ENCODE data around the gene TAF1C.

TAF1C gene

DNA sequence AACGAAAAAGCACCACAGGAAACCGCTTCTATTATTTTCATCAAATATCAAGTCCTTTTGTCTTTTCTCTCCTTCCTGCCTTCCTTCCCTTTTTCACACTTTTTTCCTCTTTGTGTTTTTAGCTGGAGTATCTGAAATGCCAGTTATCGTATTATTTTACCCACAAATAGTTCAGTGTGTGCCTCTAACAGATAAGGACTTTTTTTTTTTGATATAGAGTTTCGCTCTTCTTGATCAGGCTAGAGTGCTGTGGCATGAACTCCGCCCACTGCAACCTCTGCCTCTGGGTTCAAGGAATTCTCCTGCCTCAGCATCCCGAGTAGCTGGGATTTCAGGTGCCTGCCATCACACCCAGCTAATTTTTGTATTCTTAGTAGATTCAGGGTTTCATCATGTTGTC, 31.1 kb downstream of the TAF1C start:
- no peak for DNase-seq

- DNase-seq, result no peak
Observed at GRCh38 chr16:84155226-84155625, 31.6 kb downstream of the TAF1C start.

GRCh38 chr16:84153660-84154214, 33.1 kb downstream of the TAF1C start:
- DNase-seq, result no peak

- DNase-seq, result no peak
Observed at GRCh38 chr16:84150926-84151325, 35.9 kb downstream of the TAF1C start.

DNA sequence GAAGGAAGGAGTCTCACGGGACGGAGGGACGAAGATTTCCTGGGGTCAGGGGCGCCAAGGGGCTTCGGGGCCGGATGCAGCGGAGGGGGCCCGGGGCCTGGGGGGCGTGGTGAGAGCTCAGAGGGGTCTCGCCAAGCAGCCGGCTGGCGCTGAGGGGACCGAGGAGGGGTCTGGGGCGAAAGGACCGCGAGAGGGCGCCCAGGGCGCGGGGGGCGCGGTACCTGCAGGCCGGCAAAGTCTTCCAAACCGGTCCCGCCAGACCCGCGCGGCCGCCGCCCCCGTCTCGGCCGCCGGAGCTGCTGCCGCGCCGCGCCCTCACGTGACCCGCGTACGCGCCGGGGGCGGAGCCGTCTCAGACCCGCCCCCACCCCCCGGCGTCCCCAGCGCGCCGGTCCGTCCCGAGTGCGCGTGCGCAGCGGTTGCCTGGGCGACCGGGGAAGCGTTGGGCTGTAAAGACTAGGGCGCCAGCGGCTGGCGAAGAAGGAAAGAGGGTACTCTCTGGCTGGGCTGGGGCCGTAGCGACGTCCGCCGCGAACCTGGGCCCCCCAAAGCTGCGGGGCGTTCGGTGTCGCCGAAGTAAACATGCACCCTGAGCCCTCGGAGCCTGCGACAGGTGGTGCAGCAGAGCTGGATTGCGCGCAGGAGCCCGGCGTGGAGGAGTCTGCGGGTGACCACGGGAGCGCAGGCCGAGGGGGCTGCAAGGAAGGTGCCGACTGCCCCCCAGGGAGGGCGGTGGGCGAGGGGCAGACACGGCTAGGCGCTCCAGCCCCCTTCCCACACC, 41.8 kb downstream of the TAF1C start, which contains the start of the genes DNAAF1 and HSDL1:
Gene DNAAF1, plus strand, starts transcription at position 450 of the 781 bp plus-strand sequence. Its CDS starts 133 bp downstream, at position 583.
Gene HSDL1, minus strand, starts transcription at position 319 of the 781 bp plus-strand sequence. CDS start 13,856 bp downstream, outside the sequence.
- peak; percentile 89 for DNase-seq

DNA sequence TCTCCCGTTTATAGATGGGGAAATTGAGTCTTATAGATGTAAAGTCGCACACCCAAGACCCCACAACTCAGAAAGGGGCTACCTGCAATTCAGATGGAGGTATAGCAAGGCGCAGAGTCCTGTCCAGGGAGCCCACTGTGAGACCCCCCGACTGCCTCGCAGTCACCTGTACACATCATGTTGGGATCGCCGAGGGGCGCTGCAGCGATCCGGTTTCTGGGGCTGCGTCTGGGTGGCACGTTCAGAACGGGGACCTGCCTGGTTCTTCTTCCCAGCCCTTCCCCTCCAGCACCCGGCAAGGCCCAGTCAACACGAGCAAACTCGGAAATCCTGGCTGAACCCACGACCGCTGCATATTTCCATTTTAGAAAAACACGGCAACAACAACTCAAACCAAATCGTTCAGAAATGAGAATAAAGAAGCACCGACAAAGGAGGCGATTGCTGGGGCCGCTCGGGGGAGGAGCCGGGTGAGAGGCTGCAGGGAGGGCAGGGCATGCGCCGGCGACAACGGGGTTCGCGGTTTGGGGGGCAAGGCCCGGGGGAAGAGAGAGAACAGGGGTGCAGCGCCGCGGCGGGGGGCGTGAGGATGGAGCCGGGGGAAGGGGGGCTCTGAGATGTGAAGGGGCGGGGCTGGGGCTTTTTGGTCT, 42.5 kb downstream of the TAF1C start:
- peak; percentile 27 for DNase-seq

- no peak for DNase-seq
Observed at GRCh38 chr16:84143784-84144199, 43.1 kb downstream of the TAF1C start.

DNA sequence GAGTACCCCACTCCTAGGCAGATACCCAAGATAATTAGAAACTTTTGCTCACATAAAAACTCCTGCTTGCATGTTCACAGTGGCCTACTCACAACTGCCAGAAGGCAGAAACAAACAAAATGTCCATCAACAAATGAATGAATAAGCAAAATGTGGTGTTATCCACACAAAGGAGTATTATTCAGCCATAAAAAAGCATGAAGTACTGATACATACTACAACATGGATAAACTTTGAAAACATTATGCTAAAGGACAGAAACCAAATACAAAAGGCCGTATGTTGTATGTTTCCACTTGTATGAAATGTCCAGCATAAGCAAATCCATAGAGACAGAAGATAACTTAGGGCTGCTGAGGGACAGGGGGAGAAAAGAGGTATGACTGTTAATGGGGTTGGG, 43.8 kb downstream of the TAF1C start:
- no peak for DNase-seq

- no peak for DNase-seq
Observed at GRCh38 chr16:84141143-84141670, 45.6 kb downstream of the TAF1C start.

DNA sequence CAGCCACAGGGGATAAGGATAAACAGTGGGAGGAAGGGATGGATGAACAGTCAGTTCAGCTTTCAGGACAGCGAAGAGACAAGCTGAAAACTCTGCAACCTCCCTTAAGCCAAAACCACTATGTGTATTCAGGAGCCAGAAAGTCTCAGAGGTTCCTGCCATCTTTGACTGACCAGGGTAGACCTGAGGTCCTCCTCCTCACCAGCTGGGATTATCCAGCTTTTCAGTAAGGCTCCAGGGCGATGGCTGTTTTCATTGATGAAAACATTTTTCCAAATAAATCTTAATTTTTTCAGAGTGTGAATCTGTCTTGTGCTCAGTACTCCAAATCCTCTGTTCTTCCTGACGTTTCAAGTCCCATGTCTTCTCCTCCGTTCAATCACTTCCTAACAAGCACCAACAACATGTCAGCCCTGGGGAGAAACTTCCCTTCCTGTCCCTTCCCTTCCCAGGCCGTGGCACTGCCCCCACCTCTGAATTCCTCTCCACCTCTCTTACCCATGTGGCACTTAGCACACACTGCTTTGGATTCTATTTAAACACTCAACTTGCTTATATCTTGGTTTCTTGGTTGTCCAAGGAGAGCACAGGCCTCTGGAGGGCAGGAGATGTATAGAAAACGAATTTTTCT, 47.1 kb downstream of the TAF1C start:
- no peak for DNase-seq

DNA sequence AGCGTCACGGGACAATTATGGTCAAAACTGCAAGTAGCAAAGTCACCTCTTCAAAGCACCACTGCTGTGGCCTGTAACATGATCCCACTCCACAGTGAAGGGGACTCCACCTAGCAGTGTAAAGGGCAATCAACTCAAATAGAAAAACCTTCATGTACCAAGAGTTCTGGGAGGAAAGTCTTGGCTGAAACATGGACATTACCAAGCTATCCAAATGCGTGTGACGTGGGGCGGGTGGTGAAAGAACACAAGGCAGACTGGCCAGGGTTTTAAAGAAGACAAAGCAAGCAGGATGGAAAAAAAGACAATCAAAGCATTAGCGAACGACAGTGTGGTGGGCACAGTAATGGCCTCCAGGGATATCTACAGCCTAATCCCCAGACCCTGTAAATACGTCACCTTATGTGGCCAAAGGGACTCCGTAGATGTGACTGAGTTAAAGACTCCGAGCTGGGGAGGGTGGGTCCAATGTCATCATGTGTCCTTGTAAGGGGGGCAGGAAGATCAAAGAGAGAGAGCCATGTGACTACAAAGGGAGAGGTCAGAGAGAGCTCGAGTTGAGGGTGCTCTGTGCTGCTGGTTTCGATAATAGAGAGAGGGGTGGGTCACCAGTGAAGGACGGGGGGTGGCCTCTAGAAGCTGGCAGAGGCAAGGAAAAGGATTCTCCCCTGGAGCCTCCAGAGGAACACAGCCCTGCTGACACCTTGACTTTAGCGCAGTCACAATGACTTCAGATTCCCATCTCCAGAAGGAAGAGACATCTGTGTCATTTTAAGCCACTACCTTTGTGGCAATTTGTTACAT, 47.8 kb downstream of the TAF1C start:
- DNase-seq, result no peak

DNA sequence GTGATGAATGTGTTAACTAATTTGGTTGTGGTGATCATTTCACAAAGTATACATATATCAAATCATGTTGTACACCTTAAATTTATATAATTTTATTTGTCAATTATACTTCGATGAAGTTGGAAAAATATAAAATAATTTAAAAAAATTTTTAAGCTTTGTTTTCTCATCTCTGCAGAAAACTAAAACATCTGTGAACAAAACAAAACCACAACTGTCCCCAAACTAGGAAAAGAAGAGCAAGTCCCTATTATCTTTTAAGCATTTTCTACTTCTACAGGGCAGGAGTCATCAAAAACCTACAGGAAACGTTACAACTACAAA, 48.4 kb downstream of the TAF1C start:
- no peak for DNase-seq

GRCh38 chr16:84137769-84138357, 49.0 kb downstream of the TAF1C start:
- DNase-seq, result no peak

DNA sequence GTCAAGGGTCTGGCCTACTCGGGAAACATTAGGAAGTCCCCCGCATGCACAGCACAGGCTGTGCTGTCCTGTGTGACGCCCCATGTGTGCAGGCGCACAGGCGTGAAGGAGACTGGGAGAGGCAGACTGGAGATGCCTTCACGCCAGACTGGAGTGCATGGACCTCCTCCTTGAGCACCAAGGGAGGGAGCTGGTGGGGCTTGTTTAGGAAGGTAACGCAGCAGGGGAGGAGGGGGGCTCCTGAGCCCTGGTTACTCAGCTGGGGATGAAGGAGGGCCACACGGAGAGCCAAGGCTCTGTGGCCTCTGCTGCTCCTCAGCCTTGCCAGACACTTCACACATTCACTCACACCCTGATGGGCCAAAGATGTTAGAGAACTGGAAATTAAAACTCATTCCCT, 49.6 kb downstream of the TAF1C start:
- no peak for DNase-seq

DNA sequence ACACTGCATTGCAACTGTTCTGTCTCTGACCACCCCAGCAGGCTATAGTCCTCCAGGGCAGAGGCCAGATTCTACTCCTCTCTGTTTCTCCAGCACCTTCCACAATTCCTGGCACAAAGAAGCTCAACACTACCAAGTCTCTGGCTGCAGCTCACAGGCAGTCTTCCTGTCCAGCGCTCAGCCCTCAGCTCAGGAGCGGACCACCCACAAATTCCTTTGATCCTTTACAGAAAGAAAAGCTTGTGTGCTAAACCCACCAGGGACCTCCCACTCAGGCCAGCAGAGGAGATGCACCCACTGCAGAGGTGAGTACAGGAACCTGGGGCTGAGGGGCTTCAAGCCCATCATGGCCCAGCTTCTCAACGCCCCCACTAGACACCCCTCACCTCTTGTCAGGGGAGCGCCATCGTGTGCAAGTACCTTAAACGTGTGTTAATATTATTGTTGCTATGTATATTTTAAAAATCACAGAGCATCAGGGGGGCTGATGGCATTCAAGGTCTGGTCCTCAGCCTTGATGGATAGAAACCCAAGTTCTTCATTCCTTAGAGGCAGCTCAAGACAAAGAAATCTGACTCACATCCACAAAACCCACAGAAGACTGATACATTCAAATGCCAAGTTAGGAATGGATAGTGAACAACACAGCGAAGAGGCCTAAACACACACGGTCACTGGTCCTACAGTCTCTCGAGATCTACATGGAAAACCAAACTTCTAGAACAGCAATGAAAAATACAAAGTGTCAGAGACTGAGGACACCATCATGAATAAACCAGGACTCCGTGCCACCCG, 50.3 kb downstream of the TAF1C start:
- DNase-seq, result no peak

DNA sequence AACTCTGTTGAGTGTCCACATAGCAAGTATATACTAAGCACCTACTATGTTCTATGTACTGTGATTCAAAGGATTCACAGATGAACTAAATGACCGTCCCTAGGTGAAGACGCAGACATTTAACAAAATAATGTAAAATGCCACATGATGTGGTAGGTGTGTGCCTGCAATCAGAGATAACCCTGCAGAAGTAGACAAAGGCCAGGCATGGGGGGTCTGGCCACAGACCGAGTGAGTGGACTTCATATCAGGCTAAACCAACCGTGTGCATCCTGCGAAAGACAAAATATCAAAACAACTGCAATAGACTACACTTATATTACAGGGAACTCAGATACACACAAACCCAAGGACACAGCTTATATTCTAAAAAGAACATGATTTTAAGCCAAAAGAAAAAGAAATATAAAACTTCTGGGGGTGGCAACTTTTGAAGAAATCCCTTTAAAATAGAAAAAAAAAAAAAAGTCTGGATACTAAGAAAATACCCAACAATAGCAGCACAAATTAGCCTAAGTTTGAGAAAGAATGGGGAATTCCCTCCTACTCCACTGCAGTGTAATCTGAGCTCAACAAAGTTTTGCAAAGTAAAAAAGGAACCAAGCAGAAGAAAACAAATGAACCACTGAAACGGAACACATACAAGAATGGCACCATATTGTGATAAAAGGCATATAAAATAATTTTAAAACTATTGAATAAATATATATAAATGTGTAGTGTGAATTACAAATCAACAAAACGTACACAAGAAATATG, 54.2 kb downstream of the TAF1C start:
- DNase-seq, result no peak

DNA sequence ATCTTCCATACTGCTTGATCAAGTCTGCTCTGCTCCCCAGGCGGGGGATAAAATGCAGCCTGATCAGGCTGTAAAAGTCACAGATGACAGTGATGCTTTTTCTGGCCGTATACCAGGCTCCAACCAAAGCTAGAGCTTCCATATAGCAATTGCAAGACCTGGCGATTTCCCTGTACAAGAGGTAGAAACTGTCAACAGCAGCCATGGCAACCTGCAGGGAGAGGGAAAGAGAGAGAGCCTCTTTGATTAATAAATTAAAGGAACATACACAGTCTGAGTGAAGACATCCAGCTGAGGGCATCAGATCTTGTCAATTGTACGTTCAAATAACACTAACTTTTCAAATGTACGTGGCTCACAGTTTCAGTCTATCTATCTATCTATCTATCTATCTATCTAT, 55.7 kb downstream of the TAF1C start:
- DNase-seq, result no peak
